NCI-H526 (cell line): ENCODE measurements around the gene RAI1.

Experiments
- DNase-seq, 2 experiments: peaks; one replicate each; lab custom pipeline; 2025; lab: John Stamatoyannopoulos, UW

The RAI1 gene

DNA sequence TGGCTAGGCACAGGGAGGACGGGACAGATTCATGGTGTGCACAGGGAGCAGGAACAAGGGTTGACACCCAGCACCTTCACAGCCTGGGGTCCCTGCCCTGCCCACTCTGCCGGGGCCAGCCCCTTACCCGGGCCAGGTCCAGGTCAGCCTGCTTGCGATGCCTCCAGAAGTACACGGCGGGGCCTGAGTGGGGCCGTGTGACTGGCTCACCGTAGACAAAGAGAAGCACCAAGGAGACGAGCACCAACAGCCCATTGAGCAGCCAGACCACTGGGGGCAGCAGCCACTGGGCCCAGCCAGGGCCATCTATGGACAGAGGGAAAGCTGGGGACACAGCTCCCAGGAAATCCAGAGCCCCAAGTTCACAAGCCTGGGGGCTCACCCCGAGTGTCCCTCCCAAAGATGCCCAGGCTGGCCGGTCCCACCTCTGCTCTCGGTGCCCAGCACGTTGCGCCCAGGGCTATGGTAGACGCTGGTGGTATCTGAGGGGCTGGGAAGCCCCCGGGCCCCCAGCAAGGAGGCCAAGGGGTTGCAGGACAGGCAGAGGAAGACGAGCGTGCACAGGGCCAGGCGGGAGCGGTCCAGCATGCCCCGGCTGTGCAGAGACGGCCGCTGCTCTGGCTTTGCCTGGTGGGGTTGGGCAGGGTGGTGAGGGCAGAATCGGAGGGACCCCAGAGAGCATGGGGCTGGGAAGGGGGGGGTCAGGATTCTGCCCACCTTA lies 135.7 kb downstream of the RAI1 start:
- DNase-seq: no peak

DNA sequence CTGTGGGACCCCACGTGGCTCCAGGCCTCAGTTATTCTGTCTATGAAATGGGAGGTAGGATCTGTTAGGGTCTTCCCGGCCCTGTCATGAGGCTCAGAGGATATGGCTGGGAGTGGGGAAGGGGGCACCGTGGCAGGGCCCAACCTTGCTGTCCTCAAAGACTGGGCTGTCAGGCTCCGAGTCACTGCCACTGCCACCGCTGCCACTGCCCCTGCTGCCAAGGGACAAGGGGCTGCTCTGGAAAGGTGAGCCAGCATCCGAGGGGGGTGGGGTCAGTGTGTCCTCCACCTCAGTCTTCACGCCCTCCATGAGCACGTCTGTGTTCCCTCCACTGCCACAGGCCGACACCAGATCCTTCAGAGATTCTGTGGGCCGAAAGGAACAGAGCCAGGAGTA lies 136.3 kb downstream of the RAI1 start:
- DNase-seq: no peak

DNA sequence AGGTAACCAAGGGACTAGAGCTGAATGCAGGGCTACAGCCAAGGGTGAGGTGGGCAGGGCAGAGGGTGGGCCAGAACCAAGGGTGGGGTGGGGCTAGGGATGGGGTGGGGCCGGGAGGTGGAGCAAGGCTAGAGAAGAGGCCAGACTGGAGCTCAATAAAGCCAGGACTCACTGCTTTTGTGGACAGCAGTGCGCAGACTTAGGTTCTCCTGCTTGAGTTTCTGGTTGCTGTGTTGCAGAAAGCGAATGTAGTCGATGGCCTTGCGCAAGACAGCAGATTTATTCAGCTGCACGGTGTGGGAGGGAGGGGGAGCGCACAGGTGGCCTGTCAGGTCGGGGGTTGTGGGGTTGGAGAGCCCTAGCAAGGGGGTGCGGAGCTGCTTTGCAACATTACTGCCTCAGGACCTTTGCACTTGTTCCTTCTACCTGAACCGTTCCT lies 136.8 kb downstream of the RAI1 start:
- peak in 1 of 2 experiments; percentile 39 for DNase-seq

DNA sequence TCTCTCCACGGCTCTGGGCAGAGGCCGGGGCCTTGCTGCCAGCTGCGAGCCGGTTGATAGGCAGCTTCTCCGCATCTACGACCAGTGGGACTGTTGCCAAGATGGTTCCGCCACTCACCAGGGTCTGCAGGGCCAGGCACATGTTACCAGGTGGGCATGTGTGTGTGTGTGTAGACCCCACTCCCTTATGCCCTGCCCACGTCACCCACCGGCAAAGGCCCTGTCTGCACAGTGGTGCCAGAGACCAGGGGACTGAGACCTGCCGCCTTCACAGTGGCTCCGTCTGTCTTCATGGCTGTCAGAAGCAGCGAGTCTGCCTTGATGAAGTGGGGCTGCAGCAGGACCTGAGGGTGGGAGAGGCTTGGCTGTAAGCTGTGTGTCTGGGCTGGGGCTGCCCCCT lies 137.9 kb downstream of the RAI1 start:
- DNase-seq: no peak

GRCh38 chr17:17819561-17819995 lies 138.3 kb downstream of the RAI1 start:
- DNase-seq: peak in 1 of 2 experiments; percentile 24

DNA sequence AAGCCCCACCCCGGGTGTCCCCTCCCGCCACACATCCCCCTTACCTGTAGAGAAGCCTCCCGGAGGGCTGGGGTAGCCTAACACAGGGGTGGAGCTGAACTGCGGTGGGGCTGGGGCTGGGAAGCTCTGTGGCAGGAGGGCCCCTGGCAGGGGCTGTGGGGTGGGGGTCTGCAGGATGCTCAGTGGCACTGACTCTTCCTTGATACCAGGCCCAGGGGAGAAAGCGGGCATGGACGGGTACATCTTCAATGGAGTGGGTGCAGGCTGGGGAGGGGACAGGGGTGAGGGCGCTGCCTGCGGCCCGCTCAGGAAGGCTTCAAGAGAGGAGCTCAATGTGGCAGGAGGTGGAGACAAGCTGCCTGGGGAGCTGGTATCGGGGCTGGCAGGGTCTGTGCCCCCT lies 138.8 kb downstream of the RAI1 start:
- no peak for DNase-seq

- no peak for DNase-seq
Observed at GRCh38 chr17:17820463-17821158, 139.4 kb downstream of the RAI1 start.

DNA sequence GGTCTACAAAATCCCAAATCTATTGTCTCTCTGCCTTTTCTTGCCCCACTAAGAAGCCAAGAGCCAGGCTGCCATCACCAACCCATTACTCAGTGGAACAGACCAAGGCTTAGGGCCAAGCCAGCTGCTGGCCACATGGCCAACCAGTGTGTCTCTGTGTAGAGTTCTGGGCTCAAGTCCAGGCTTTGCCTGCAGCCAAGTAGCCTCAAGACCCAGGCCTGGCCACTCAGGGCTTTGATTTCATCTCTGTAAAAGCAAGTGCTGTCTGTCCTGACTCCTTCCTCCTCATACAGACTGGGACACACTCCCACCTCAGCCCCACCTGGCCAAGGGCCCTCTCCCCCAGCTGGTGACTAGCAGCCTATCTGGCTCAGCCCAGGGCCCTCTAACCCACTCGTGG lies 140.9 kb downstream of the RAI1 start:
- no peak for DNase-seq

DNA sequence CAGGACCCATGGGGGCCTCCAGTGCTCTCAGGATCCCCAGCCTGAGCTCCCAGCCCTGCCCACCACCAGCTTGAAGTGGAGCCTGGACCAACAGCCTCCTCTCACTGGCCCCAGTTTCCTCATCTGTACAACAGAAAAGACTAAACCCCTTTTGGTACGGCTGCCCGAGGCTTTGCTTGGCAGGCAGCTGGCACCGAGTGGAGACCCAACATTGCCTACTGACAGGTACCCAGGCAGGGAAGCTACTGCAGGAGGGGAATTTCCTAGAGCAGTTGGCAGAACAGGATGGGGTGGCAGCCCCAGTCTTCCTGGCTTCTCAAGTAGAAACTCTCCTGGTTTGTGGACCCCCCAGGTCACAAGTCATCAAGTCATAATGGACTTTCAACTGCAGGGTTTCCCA lies 141.4 kb downstream of the RAI1 start:
- no peak for DNase-seq

GRCh38 chr17:17823433-17824118 lies 142.3 kb downstream of the RAI1 start:
- DNase-seq: peak; percentile 64 to 95

DNA sequence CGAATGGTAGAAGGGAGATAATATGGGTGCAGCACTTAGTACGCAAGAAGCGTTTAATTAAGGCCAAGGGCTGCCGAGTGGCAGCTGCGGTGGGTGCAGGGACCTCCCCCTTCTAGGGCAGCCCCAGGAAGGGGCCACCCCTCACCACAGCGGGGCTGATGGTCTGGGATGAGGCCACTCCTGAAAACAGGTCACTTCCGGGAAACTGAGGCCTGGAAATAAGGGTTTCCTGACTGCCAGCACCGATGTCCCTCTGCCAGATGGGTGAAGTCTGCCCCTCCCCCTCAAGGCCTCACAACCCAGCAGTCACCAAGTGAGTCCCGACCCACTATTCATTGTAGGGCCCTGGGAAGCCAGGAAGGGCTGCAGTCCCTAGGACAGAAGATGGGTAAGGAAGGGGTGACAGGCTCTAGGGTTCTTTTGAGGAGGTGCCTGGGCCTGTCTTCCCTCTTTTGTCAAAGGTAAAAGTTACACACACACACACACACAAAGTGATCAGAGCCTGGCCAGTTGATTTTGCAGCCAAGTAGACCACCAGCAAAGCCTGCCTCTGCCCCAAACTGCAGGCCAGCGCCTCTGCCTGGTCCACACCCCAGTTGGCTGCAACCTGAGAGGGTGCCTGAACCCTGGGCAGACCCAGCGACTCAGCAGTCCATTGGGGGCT lies 143.0 kb downstream of the RAI1 start:
- DNase-seq: no peak

DNA sequence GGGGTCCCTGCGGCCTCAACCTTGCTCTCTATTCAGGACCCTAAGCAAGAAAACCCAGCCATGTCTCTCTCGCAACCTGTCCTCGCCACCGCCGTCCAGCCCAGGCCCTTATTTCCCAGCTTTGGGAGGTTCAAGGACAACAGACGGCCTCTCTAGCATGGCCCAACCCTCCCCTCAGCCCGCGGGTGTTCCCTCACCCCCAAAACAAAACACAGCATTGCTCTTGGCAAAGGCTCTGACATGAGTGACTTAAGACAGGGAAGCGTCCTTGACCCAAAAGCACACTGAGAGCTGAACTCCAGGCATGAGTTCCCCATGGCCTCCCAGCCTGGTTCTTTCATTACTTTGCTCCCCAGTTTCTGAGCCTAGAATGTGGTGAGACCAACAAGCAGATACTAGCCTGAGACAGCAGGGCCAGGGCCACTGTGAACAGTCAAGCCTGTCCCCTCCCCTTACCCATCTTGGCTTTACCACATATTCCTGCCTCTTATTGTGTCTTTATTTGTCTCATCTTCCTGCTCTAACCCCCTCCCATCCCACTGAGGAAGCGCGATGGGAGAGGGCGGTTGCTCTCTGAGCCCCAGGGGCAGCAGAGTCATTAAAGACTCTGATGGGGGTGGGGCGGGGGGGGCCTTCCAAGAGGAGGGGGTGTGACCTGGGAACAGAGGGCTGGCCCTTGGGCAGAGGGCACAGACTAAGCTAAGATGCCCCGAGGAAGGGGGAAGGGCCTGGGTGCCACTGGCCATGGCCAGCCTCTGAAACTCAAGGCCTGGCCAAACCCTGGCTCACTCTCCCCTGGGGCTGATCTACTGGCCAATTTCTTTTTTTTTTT lies 143.7 kb downstream of the RAI1 start:
- no peak for DNase-seq

GRCh38 chr17:17826342-17826713 lies 145.1 kb downstream of the RAI1 start:
- no peak for DNase-seq

GRCh38 chr17:17826942-17827785 lies 145.9 kb downstream of the RAI1 start:
- DNase-seq: no peak

- DNase-seq: no peak
Observed at GRCh38 chr17:17827826-17828621, 146.8 kb downstream of the RAI1 start.

DNA sequence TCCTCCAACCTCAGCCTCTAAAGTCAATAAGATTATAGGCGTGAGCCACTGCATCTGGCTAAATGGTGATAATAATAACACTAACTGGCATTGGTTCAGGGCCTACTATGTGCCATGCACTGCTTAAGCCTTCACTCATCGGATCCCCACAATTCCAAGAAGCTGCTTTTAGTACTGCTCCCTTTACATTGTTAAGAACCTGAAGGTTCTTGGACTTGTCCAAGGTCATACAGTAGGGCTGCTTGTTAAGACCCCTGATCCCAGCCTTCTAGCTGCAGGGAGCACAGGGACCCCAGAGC lies 149.0 kb downstream of the RAI1 start:
- DNase-seq: no peak

DNA sequence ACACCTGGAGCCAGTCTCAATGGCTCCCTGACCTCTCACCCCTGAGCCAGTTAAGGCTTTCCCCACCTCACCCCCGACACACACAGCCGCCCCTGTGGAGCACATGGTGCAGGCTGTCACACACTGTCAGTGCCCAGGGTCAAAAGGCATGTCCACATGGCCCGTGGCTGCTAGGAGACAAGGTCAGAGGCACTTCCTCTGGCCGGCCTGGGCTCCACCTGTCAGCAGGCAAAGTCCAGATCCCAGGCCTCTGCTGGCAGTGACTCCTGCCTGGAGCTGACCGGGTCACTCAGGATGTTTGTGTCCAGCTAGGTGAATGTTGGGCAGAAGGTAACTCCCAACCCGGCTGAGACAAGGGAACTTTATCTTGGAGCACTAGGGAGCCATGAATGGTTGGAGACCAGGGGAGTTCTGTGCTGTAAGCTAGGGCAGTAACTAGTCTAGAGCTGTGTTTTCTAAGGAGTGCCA lies 149.5 kb downstream of the RAI1 start:
- DNase-seq: no peak

GRCh38 chr17:17831208-17832031 lies 150.2 kb downstream of the RAI1 start:
- no peak for DNase-seq

DNA sequence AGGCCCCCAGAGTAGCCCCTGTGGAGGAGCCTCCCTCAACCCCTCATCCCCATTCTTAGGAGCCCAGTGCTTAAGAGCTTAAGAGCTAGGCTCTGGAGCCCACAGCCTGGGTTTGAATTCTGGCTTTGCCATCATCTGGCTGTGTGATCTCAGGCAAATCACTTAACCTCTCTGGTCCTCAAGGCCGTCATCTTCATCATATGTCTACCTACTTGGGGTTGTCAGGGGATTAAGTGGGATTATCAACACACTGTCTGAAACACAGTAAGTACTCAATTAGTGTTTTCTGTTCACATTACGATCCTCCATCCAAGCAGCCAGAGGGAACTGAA lies 150.7 kb downstream of the RAI1 start:
- no peak for DNase-seq
